22Rv1 (cell line): ENCODE results near the gene PXDN.

ENCODE experiments used
- CTCF ChIP-seq: fragments of 450-650 bp; IDR thresholded peaks from 2 replicates; pipeline ENCODE4 v1.5.1; 2017; ENCODE audit warnings: mild to moderate bottlenecking
- ZFX ChIP-seq: fragments of 450-650 bp; IDR thresholded peaks from 2 replicates; pipeline ENCODE4 v1.6.1; 2017; ENCODE audit warnings: antibody characterized with exemption, borderline replicate concordance

- TF ChIP-seq CTCF (no peak), ZFX (no peak)
These were observed 153.5 kb downstream of the PXDN start for GRCh38 chr2:1590596-1591460.
